HCT116 (cell line): ENCODE measurements around the gene WDR59. TPM values are rescaled to one million over a fixed set of nuclear protein-coding genes. Genes with fewer than 3 reads are reported as not detected.

ENCODE experiments used
- ATAC-seq: fragments of 200-7000 bp; cut with Tn5 transposase; 2 replicates; pipeline ENCODE4 v1.9.1; 2020; ENCODE audit warnings: mild to moderate bottlenecking, moderate library complexity
- BruUV-seq: library from RNA; stranded (reverse); fragments of 400-500 nt; replicated peaks from 2 replicates; lab custom pipeline; 2021; lab: Mats Ljungman, UMichigan
- CTCF ChIA-PET: fragments of 300-600 bp; sonication (Branson Sonifier 250); formaldehyde crosslinking; loops from one replicate; lab custom pipeline; 2021; ENCODE audit warnings: antibody characterized with exemption; lab: Charles Lee
- POLR2A ChIA-PET: fragments of 300-600, 350-600 bp; sonication (Branson Sonifier 250); formaldehyde crosslinking; loops from one replicate; lab custom pipeline; 2021; ENCODE audit warnings: antibody characterized with exemption; lab: Charles Lee
- RAD21 ChIA-PET, 2 experiments: fragments of 300-600 bp; sonication (Branson Sonifier 250); formaldehyde crosslinking; loops; one replicate each; lab custom pipeline; 2023; ENCODE audit warnings: low total read pairs in 2 of 2; ENCODE audit not compliant: uncharacterized antibody in 2 of 2, unreplicated experiment in 2 of 2, low non-redundant PET in 1 of 2; lab: Charles Lee
- DNase-seq: peaks from one replicate; pipeline ENCODE4 v3.0.0-alpha.2; 2010; ENCODE audit warnings: low read depth, low spot score
- H2AFZ ChIP-seq: fragments of 200-600 bp; shearing (Covaris generic), sonication (generic); 2 replicates; pipeline ENCODE4 v1.6.1; 2017; ENCODE audit warnings: low read depth, mixed run types, mixed read lengths, antibody characterized with exemption, low read length; ENCODE audit not compliant: poor library complexity, severe bottlenecking
- H3K27ac ChIP-seq: 2 replicates; pipeline ENCODE4 v1.5.1; 2012; ENCODE audit warnings: low read depth, low read length
- H3K27me3 ChIP-seq: fragments of 200-600 bp; sonication (generic); 2 replicates; pipeline ENCODE4 v1.6.1; 2016; ENCODE audit warnings: mixed run types, low read length, mixed read lengths; ENCODE audit not compliant: insufficient read depth
- H3K36me3 ChIP-seq, 2 experiments: fragments of 200-500 bp in 1 of 2; fragments of 200-600 bp in 1 of 2; sonication (Bioruptor generic) in 1 of 2; sonication (generic) in 1 of 2; 2 replicates each; pipeline versions ENCODE4 v1.5.1 to v1.6.1; 2014 to 2016; ENCODE audit warnings: low read length in 2 of 2, inconsistent platforms in 1 of 2, mixed read lengths in 1 of 2, mixed run types in 1 of 2; ENCODE audit not compliant: insufficient read depth in 2 of 2, control insufficient read depth in 1 of 2
- H3K4me1 ChIP-seq, 2 experiments: fragments of 200-600 bp in 1 of 2; sonication (generic) in 1 of 2; 2 replicates each; pipeline versions ENCODE4 v1.5.1 to v1.6.1; 2012 to 2017; ENCODE audit warnings: low read length in 2 of 2, inconsistent platforms in 1 of 2, mild to moderate bottlenecking in 1 of 2, mixed read lengths in 1 of 2, mixed run types in 1 of 2, moderate library complexity in 1 of 2; ENCODE audit not compliant: insufficient read depth in 2 of 2, control insufficient read depth in 1 of 2
- H3K4me2 ChIP-seq: fragments of 200-600 bp; sonication (generic); 2 replicates; pipeline ENCODE4 v1.6.1; 2017; ENCODE audit warnings: mixed run types, low read length, mixed read lengths
- H3K4me3 ChIP-seq, 2 experiments: fragments of 200-600 bp in 1 of 2; sonication (generic) in 1 of 2; replicated peaks in 1 of 2; 2 replicates each; pipeline ENCODE4 v1.5.1; 2011 to 2016; ENCODE audit warnings: low read length in 2 of 2, control low read depth in 1 of 2, low read depth in 1 of 2, mild to moderate bottlenecking in 1 of 2, mixed read lengths in 1 of 2, mixed run types in 1 of 2
- H3K79me2 ChIP-seq: fragments of 200-600 bp; sonication (generic); 2 replicates; pipeline ENCODE4 v1.6.1; 2017; ENCODE audit warnings: mild to moderate bottlenecking, mixed run types, low read length, moderate library complexity, mixed read lengths; ENCODE audit not compliant: insufficient read depth
- H3K9ac ChIP-seq: fragments of 200-600 bp; sonication (generic); 2 replicates; pipeline ENCODE4 v1.6.1; 2016; ENCODE audit warnings: low read length, mixed read lengths
- H3K9me2 ChIP-seq: fragments of 200-600 bp; sonication (generic), shearing (Covaris generic); 2 replicates; pipeline ENCODE4 v1.6.1; 2017; ENCODE audit warnings: mixed run types, mild to moderate bottlenecking, moderate library complexity; ENCODE audit not compliant: insufficient read depth
- H3K9me3 ChIP-seq, 2 experiments: fragments of 200-500 bp in 1 of 2; fragments of 200-600 bp in 1 of 2; sonication (Bioruptor generic) in 1 of 2; sonication (generic) in 1 of 2; 2 replicates each; pipeline ENCODE4 v1.6.1; 2014 to 2017; ENCODE audit warnings: low read length in 2 of 2, mixed read lengths in 2 of 2, inconsistent platforms in 1 of 2, low read depth in 1 of 2, mild to moderate bottlenecking in 1 of 2, mixed run types in 1 of 2, moderate library complexity in 1 of 2; ENCODE audit not compliant: control insufficient read depth in 1 of 2, insufficient read depth in 1 of 2
- H4K20me1 ChIP-seq: fragments of 200-600 bp; sonication (generic), shearing (Covaris generic); 2 replicates; pipeline ENCODE4 v1.6.1; 2017; ENCODE audit warnings: mixed run types, mild to moderate bottlenecking, moderate library complexity; ENCODE audit not compliant: insufficient read depth
- ATF3 ChIP-seq: IDR thresholded peaks from 2 replicates; pipeline ENCODE4 v1.6.1; 2012
- ELF1 ChIP-seq: IDR thresholded peaks from 2 replicates; pipeline ENCODE4 v1.6.1; 2012; ENCODE audit warnings: low read depth, borderline replicate concordance
- EZH2 ChIP-seq: fragments of 200-600 bp; sonication (generic); IDR thresholded peaks from 2 replicates; pipeline ENCODE4 v1.6.1; 2017; ENCODE audit warnings: antibody characterized with exemption, mixed run types
- EZH2phosphoT487 ChIP-seq: fragments of 200-600 bp; IDR thresholded peaks from 2 replicates; pipeline ENCODE4 v1.6.1; 2018; ENCODE audit warnings: antibody characterized with exemption, borderline replicate concordance
- POLR2A ChIP-seq: IDR thresholded peaks from 2 replicates; pipeline ENCODE4 v1.7.0; 2011; ENCODE audit warnings: borderline replicate concordance; ENCODE audit not compliant: insufficient read depth, insufficient read length; ENCODE audit errors: extremely low read depth
- POLR2AphosphoS5 ChIP-seq: IDR thresholded peaks from 2 replicates; pipeline ENCODE4 v1.6.1; 2011; ENCODE audit warnings: mild to moderate bottlenecking, low read depth, low read length, moderate library complexity
- SIN3A ChIP-seq: IDR thresholded peaks from 2 replicates; pipeline ENCODE4 v1.6.1; 2012; ENCODE audit warnings: low read depth
- YY1 ChIP-seq: IDR thresholded peaks from 2 replicates; pipeline ENCODE4 v1.6.1; 2011; ENCODE audit warnings: low read length, low read depth, moderate library complexity, mild to moderate bottlenecking; ENCODE audit not compliant: insufficient replicate concordance; ENCODE audit errors: extremely low read depth
- ZBTB33 ChIP-seq: IDR thresholded peaks from 2 replicates; pipeline ENCODE4 v1.6.1; 2011; ENCODE audit warnings: mild to moderate bottlenecking, low read length, moderate library complexity; ENCODE audit not compliant: insufficient replicate concordance; ENCODE audit errors: extremely low read depth
- ZNF274 ChIP-seq: fragments of 200-500 bp; sonication (Bioruptor generic); IDR thresholded peaks from 2 replicates; pipeline ENCODE4 v1.6.1; 2014; ENCODE audit warnings: mild to moderate bottlenecking, low read depth, low read length, inconsistent platforms
- intact Hi-C: fragments of 100-400 bp; cut with micrococcal nuclease; formaldehyde crosslinking; loops from 2 replicates; pipeline ENCODE4 v1.10.0; 2022
- total RNA-seq: library from RNA; stranded (reverse); gene quantifications from one replicate; pipeline ENCODE4 v1.2.1, GENCODE V29; 2021; ENCODE audit not compliant: unreplicated experiment

Gene WDR59
- total RNA-seq, 1 experiment from 2014 or later = 96.9 TPM

- Histone ChIP-seq H3K79me2 (0 out of 2 replicates have a peak, but pooled peaks cover 3% of the 10 kb centered on the region), H3K4me3 (no peak overlapping the region), H3K27me3 (no peaks in the 10 kb centered on the region), H3K36me3 (peaks cover 3 to 5% of the 10 kb centered on the region in 2 experiments; a peak in 3 of 4 replicates), H3K4me1 (no peaks in the 10 kb centered on the region), H3K4me2 (no peak overlapping the region), H3K27ac (no peak overlapping the region), H3K9me2 (no peaks in the 10 kb centered on the region), H3K9me3 (no peaks in the 10 kb centered on the region), H2AFZ (no peak overlapping the region), H3K9ac (no peak overlapping the region), H4K20me1 (no peaks in the 10 kb centered on the region; the same call in 1 of the 2 replicates)
- TF ChIP-seq ZBTB33 (no peak), EZH2phosphoT487 (no peak), EZH2 (no peak), YY1 (no peak), ZNF274 (no peak), ELF1 (no peak), ATF3 (no peak), POLR2A (no peak), SIN3A (no peak), POLR2AphosphoS5 (no peak)
- ChIA-PET POLR2A (no interaction called here), RAD21 (no interaction called here), CTCF (no interaction called here)
- intact Hi-C loops = no loop called here
- no TSS peak for BruUV-seq
- ATAC-seq (no peak; the same call in none of the 2 replicates), DNase-seq (no peak)
Measured at GRCh38 chr16:74973304-74973703, 11.6 kb downstream of the WDR59 start.
